ENCODE results near the gene CAV1.

Gene CAV1

DNA sequence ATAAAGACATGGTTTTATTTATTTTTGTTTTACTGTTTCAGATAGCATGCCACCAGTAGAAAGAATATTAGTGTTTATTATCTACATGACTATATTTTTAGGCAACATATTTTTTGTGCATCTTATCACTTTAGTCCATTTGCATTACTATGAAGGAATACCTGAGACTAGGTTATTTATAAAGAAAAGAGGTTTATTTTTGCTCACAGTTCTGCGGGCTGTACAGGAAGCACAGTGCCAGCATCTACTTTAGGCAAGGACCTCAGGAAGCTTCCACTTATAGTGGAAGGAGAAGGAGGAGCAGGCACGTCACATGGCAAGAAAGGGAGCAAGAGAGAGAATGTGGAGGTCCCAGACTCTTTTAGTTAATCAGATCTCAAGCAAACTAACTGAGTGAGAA is 19.6 kb upstream of the CAV1 start:
- DNase-seq: no peak

DNA sequence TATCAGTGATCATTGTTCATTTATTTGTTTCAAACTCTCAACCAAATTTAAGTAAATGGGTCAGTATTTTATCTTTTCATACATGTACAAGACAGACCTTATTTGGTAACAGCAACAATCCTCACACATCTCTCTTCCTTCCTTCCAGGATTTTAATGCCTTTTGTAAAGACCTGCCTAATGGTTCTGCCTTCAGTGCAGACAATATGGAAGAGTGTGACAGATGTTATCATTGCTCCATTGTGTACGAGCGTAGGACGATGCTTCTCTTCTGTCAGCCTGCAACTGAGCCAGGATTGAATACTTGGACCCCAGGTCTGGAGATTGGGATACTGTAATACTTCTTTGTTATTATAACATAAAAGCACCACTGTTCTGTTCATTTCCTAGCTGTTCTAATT is 19.0 kb upstream of the CAV1 start:
- no peak for DNase-seq

DNA sequence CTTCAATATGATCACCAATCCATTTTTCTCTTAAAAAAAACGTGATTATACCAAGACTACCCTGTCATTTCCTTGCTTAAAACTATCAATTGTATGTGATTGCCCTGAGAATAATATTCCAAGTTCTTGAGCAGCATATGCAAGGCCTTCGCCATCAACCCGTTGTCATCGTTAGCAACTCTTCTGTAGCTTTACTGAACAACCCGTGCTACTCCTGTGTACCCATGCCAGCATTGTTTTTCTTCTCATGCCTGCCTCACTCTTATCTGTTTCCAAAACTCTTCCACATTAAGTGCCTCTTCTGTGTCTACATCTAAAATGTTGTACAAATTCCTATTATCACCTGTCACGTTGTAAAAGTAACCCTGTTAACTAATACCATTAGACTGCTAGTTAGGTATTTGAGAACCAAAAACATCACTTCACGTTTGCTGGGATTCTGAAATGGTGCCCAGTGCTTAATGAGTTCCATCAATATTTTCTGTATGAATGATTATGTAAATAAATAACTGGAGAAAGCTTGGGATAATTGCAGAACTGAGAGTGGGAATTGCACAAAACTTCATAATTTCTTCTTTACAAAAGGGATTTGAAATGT is 14.8 kb upstream of the CAV1 start:
- no peak for DNase-seq

DNA sequence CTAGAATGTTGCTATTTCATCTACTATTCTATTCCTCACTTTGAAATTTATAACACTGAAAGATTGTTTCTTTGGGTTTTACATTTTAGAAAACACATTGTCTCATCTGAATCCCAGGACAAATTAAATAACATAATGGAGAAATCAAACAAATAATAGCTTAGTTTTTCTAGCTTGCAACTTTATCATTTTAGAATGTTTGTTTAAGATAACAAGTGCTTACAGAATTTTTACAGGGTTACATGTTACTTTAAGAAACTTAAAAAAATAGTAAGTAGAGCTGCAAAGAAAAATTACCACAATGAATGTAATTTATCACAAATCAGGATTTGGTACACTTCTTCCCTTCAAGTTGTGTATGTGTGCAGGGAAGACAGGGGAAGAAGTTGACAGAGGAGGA is 14.0 kb upstream of the CAV1 start:
- no peak for DNase-seq

DNA sequence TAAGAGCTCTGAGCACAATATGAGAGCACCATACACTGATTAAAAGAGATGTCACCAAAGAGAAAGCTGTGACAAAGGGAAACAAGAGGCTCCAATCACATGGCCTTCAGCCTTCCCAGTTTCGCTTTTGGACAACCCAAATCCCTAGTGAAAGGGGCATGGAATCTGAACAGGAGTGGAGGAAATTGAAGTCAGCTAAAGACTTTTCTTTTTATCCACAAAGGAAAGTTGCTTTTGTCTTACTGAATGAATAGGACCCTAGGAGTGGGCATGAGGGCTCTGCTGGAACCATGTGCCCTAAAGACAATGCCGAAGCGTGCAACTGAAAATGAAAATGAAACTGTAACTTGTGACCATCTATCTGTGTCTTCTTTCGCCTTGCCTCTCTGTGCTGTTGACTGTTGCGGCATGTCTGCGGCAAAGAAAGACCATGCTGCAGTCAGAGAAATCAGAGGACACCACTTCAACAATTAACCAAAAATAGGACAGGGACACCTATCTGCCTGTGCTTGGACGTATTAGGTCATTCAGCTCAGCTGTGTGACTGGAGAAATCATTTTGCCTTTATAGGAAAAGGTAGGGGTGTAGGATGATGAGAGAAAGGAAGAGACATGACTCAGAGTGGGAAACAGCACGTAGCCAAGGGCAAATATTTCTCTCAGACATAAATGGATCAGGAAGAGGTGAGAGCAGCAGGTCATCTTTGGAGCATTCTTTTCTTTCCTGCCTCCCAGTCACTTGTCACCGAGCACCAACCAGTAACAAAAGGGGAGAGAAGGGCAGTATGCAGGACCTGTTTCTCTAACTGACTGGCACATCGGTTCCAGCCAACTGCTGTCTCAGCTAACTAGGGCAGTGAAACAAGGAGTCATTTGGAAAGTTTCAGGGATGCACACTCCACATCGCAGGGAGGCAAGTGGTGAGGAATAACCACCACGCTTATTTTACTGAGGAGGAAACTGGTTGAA is 13.0 kb upstream of the CAV1 start:
- peak; percentile 15 for DNase-seq

DNA sequence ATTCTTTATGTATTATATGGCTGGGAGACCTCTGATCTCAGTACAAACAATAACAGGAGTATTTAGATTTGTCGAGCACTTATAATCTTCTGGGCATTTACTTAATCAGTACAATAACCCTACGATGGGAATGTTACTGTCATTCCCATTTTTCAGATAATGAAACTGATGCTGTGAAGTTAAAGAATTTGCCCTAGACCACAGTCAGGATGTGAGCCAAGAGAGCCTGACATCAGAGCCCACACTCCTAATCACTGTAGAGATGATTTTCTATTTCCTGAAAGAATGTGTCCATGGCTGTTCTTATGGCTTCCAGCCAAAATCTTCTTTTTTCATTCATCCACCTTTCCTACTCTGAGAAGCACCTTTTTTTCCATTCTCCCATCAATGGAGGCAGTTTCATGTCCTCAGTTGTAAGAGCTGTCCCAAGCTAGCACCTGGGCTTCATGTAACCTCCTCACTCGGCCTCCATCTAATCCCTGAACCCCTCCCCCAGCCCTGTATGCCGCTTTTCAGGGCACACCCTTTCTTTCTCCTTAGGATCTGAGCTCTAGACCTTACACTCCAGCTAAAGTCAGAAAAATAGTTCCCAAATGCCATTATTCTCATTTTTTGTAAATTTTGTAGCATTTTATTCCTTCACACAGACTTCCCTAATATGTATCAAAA is 12.2 kb upstream of the CAV1 start:
- DNase-seq: no peak

DNA sequence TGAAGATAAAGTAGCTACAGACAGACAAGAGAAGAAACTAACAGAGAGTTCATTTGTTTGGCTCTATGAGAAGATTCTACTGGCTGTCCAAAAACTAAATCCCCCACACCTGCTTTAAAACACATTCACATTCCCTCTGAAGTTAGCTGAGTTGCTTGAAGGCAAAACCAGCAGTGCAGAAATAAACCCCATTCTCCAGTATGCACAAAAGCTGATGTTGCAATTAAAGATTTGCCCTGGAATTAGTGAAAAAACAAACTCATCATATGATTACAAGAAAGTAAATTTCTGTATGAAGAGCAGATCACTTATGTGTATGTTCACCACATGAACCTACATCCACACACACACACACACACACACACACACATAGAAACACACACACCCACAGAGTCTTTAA is 9.3 kb upstream of the CAV1 start:
- DNase-seq: no peak

DNA sequence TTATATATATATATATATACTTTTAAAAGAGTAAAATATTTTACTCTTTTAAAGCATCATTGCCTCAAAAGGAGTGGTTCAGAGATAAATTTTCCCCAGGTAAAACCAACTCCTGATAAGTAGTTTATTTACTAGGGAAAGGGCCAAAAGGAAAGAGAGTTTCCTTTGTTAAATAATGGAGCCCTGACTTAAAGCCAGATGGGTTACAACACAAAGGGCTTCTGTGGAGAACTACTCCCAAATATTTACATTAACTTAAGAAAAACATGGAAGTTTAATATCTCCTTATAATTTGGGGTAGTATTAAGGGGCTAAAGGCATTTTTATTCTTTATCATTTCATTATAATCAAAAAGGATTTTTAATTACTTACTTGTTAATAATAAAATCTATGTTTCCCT is 8.5 kb upstream of the CAV1 start:
- DNase-seq: no peak

DNA sequence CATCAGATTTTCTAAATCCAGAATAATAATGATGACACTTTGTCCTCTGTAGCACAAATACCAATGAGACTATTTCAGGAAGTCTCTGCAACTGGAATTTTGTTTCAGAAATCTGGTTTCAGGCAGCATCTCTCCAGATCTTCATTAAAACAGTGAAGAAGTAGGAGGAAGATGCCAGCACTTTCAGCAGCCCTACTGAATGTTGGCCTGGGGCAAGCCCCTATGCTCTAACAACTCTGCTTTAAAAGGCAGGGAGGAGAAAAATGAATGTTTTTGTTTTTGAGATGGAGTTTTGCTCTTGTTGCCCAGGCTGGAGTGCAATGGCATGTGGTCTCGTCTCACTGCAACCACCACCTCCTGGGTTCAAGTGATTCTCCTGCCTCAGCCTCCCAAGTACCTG is 7.2 kb upstream of the CAV1 start:
- DNase-seq: no peak

DNA sequence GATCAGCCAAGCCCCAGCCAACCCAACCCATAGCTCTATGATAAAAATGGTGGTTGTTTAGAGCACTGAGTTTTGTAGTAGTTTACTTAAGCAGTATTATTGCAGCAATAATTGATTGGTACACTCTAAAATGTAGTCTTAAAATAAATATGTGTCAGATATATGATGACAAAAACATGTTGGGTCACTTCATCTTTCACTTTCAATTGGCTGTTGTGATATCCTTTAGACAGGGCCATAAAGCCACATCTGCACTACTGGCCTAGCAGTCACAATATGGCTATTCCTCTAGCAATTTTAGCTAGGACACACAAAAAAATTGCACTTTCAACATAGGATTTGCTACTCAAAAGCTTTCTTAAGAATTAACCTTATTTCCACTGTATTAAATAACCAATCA is 5.9 kb upstream of the CAV1 start:
- no peak for DNase-seq

DNA sequence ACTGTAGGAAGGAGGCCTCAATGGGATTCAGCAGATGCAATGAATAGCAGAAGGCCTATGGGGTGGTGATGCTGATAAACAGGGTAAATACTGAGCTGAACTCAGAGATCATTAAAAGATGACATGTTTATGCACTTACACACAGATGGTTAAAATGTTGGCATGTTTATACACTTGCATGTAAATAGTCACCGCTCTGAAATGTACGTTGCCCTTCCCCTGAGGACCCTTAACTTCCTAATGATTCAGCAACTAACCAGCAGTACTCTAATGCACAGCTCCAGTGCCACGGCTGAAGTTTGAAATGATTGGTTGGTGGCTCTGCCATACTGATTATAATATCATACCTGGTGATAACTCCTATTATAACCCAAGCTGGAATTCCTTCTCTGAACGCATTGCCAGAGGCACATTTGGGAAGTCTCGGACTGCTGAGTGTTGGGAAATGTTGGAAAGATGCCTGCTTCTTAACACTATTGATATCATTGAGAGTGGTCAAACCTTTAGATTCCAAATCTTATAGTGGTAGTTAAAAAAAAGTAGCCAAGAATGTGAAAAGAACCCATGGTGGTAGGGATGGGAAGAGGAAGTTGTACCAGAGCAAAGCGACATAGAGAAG is 3.7 kb upstream of the CAV1 start:
- DNase-seq: no peak

DNA sequence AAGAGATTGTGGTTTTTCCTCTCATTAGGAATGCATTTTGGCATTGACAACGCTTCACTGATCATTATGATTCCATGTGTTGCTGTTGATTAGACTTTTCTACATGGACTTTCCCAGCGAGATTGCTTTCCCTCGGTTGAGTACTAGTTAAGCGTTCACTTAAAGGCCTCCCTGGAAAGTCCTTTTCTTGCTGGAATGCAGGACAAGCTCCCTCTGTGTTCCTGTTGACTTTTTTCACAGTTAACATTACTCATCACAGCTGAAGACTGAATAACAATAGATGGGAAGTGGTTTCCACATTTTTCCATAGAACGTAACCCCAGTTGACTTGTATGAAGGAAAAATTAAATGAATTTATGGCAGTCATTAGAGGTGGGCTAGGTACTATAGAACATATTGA is 2.6 kb upstream of the CAV1 start:
- no peak for DNase-seq

DNA sequence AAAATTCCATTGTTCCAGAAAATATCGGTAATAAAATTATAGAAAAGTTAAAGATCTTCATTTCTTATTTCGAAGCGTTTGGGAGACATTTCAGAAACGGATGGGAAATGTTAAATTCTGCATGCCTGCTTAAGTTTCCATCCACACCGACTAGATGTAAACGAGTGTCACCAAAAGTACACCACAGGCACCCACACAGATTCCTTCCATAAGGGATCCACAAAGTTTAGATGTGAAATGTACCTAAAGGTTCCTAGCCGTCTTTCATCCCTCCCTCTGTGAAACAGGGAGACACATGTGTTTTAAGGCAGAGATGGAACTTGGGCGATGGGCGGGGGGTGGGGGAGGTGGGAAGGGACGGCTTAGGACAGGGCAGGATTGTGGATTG is 621 bp upstream of the CAV1 start:
- DNase-seq: no peak

DNA sequence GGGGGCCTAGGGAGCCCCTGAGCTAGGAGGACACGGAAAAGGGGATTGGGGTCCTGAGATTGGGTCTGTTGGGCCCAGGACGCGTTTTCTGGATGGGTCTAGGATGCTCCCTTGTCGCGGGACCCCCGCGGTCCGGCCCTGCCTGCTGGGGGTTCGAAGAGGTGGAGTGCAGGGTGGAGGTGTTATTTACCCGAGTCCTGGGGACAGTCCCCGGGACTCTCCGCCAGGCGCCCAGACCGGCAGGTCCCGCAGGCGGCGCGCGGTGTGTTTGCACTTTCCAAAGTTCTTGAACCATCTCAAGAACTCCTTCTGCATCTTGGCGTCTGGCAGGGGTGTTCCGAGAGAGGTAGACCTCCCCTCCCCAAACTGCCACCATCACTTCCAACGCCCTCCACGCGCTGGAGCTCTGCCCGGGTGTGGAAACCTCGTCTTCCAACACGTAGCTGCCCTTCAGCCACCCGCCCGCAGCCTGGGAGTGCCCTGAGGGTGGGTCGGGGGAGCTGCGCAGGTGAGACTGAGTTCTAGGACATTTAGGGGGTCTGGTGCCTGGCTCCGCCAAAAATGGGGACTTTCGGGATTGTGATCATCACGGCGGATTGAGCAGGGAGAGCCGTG is 569 bp downstream of the CAV1 start:
- peak; percentile 28 for DNase-seq

DNA sequence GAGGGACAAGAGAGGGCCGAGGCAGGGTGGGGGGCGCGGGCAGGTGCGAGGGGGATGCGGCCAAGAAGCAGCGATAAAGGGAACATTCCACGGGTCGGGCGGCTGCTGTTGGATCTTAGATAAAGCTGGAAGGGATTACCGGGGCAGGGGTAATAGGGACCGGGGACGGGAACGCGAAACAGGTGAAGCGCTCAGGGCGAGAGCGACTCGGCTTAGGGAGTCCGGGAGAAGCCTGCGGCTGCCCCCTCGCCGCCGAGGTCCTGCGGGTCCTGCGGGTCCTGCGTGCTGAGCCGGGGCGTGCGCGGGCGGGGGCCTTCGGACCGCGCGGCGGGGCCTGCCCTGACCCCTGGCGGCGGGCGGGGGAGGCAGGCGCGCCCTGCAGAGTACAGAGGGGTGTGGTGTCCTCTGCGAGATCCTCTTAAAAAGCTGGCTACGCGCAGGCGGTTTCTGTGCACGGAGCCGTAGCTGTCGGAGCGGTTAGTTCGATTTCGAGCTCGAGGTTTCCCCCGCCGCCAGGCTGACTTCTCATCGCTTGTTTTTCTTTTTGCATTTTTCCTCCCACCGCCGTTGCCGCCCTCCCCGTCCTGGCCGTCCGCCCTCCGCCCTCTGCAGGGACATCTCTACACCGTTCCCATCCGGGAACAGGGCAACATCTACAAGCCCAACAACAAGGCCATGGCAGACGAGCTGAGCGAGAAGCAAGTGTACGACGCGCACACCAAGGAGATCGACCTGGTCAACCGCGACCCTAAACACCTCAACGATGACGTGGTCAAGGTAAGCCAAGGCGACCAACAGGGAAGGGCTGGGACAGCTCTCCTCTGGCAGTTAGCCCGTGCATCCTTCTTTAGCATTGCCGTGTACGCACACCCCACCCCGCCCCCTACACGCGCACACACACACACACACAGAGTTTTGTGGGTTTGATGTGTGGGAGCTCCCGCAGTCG is 1.4 kb downstream of the CAV1 start:
- peak; percentile 60 for DNase-seq

DNA sequence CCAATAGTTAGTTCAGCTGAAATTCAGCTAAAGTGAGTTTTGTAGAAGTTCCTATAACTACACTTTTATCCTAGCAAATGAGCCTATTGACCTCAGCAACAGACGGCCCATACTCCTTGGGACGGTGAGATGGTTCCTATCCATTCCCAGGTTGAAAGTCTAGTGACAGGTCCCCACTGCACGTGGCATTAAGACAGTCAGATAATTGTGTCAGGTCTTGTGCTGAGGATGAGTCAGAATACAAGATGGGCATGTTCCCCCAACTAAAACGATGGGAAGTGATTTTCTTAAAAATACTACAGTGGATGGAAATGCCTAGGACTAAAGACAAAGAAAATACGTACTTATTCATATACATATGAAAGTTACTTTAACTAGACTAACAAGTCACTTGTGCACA is 2.1 kb downstream of the CAV1 start:
- DNase-seq: no peak

DNA sequence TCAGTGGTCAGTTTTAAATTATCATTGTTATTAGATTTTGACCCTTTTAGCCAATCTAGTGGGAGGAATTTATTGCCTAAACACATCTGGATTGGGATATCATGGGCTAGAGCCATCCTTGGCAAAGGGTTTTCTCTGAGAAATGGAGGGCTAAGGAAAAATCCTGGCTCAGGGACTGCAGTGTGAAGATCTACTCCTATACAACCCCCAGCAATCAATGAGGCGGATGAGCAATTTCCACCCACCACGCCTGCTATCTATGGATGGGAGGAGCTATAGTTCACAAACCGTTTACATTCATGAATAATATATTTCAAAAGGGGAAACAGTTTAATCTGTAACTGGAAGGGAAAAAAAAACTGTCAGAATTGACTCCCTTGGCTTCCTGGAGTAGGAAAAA is 2.7 kb downstream of the CAV1 start:
- no peak for DNase-seq

DNA sequence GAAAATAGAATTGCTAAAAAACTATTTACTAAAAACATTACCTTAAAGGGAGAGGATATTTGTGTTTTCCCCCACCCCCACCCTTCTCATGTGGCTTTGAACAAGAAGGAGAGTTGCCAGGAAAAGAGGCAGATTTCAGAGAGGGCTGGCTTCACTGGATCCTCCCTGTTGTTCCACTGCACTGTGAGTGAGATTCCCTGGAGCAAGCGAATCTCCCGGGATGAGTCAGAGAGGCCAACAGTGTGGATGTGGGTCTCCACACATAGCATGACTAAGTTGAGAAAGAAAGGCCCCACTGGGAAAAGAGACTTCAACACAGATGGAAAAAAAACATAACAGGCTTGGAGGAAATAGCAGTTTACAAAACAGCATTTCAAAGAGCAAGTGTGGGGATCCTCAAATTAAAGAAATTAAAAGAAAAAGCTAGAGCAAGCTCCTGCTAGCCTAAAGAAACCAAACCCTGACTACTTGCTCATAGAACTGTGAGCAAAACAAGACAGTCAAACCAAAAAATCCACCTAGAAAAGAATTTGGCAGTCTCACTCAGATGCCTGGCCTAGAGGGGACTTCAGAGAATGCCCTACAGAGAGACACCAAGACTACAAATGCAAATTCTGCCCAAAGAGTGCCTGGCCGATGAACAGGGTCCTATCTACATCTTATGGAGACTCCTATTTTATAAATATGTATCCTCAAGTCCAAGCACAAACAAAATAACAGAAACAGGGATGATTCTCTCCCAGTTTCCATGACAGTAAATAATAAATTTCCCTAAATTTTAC is 3.4 kb downstream of the CAV1 start:
- no peak for DNase-seq

DNA sequence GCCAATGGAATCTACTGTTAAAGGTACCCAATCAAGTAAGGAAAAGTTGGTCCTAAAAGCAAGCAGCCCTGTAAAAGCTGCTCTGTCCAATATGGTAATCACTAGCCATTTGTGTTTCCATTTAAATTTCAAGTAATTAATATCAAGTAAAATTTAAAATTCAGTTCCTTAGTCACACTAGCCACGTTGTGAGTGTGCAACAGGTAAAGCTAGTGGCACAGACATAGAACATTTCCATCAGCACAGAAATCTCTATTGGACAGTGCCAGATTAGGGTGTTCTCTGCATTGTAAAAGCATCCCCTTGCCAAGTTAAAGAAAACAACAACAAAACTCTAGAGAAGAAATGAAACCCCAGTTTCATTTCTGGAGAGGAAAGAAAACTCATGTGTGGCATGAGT is 4.4 kb downstream of the CAV1 start:
- DNase-seq: no peak

DNA sequence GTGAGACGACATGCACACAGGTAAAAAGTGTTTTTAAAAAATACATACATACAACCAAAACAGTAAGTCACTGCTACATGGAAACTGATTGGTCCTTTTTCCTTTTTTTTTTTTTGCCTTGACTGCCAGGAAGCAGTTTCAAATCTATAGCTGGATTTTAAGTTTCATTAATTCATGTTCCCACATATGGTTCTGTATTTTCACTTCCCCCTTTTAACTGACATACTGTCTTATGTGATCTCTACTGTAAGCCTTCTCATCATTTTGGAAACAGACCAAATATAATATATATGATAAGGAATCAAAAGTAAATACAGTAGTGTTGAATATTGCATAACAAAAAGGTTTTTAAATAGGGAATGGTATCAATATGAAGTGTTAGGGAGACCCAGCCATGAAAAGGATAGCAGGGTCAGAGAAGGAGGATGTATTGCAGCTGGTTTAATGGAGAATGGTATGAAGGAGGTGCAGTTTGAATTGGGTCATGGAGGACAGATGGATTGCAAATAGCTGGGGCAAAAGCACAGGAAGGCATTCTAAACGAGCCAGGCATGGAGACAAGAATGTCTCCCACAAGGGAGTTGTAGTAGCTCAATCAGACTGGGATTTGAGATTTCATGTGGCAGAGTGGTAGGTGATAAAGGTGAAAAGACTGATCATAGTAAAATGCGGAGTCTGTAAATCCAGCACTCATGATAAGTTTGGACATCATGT is 5.4 kb downstream of the CAV1 start:
- no peak for DNase-seq
